ENCODE data around the gene IQGAP1.
A peak's percentile ranks its signal among the peaks of the same experiment; 100 is the strongest.
"Not testable (repeated sequence)": the region's sequence is repeated elsewhere in the genome, so short reads cannot be mapped to it uniquely, and the experiment has no call there.

IQGAP1 gene

GRCh38 chr15:90367576-90367975 lies 20.5 kb upstream of the IQGAP1 start:
- no peak for DNase-seq

- DNase-seq: no peak
Observed at GRCh38 chr15:90375071-90375470, 13.0 kb upstream of the IQGAP1 start.

- no peak for DNase-seq
Observed at GRCh38 chr15:90376789-90377188, 11.3 kb upstream of the IQGAP1 start.

DNA sequence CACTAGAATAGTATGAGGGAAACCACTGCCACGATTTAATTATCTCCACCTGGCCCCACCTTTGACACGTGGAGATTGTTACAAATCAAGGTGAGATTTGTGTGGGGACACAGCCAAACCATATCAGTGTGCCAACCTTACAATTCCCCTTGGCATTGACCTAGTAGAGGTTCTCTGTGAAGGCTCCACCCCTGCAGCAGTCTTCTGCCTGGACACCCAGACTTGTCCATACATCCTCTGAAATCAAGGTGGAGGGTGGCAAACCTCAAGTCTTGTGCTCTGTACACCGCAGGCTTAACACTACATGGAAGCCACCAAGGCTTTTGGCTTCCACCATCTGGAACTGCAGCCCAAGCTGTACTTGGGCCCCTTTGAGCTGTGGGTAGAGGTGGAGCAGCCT lies 8.8 kb upstream of the IQGAP1 start:
- DNase-seq: no peak

- DNase-seq: no peak
Observed at GRCh38 chr15:90381515-90381914, 6.5 kb upstream of the IQGAP1 start.

DNA sequence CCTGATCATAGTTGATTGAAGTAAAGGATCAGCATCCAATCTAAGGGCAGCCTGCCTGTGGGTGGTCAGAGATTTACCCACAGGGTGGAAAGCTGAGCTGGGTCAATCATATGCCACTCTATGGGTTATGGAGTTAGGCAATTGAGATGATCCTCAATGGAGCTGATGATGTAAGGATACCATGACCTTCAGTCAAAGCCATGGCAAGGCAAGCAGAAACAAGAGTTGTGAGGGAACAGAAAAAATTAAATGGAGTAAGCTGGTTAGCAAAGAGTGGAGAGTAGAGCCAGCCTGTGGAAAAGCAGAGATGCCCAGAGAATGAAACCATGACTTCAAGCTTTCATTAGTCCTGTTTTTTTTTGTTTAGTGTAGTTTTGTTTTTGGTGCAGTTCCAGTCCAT lies 5.7 kb upstream of the IQGAP1 start:
- DNase-seq: no peak

- no peak for DNase-seq
Observed at GRCh38 chr15:90386221-90386620, 1.8 kb upstream of the IQGAP1 start.

DNA sequence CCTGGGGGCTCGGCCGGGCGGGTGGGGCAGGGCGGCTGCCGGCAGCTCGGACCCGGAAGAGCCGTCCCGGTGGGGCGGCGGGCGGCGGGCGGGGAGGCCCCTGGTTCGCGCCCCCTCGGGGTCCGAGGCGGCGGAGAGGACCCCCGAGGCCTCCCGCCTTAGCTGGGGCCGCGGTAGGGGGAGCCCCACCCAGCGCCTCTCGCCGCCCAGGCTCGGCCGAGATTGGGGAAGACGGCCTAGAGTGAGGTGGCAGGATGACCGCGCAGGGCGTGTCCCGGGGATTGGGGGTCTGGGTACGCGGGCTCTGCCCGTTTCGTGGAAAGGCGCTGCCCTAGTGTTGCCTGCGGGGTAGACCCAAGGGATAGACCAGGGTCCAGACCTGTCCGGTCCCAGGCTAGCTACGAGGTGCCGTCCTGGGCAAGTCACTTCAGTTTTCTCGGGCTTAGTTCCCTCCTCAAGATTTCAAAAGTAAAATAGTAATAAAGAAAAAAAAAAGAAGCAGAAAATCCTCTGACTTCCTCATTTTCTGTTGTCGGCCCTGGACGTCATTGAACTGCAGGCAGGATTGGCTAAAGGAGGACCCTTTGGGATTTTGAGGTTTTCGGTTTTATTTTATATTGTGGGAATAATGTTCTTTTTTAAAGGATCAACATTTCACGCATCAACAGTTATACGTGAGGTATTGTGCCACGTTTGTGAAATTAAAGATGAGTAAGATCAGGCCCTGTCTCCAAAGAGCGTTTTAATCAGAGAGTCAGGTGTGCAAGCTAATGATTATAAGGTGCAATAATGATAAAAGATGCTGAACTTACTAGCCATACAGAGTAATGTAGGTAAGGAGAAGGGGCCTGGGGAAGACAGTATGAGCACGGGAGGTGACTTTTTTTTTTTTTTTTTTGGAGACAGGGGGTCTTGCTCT lies 679 bp downstream of the IQGAP1 start:
- no peak for DNase-seq

DNA sequence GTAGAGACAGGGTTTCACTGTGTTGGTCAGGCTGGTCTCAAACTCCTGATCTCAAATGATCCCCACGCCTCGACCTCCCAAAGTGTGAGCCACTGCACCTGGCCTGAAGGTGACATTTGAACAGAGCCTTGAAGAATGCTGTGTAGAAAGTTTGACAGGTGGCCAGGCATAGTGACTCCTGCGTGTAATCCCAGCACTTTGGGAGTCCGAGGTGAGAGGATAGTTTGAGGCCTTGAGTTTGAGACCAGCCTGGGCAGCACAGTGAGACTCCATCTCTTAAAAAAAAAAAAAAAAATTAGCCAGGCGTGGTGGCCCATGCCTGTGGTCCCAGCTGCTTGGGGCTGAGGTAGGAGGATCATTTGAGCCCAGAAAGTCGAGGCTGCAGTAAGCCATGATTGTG lies 1.5 kb downstream of the IQGAP1 start:
- no peak for DNase-seq

DNA sequence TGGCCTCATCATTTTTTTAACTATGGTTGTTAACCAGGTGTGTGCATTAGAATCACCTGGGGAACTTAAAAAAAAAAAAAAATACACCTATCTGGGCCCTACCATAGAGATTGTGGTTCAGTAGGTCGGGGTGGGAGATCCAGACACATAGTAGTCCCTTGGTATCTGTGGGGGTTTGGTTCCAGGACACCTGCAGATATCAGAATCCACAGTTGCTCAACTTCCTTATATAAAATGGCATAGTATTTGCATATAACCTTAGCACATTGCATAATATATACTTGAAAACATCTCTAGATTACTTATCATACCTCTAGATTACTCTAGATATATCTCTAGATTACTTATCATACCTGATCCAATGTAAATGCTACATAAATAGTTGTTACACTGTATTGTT lies 5.0 kb downstream of the IQGAP1 start:
- no peak for DNase-seq

GRCh38 chr15:90394074-90394473 lies 6.0 kb downstream of the IQGAP1 start:
- DNase-seq: no peak

DNA sequence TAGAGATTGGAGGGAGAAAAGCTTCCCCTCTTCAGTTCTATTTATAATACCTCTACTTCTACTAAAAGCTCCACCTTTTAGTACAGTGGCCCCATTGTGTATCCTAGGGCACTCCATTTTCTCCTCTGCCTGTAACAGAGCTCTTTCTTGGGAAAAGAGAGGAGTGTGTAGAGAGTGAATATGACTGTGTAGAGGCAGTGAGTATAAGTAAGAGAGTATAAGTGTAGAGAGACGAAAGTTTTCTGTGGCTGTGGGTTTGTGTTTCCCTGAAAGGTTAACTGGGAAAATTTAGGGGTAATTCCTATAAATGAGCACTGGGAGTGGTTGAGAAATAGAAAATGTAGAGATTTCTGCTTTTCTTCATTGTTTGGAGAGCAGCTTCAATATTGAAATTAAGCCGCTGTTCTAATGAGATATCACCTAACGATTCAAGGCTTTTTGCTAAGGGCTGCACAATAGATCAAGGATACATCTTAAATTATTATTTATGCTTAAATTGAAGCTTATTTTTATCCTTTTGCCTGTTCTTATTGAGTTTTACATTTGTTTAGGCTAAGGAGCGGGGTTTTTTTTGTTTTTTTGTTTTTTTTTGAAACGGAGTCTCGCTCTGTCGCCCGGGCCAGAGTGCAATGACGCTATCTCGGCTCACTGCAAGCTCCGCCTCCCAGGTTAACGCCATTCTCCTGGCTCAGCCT lies 6.9 kb downstream of the IQGAP1 start:
- DNase-seq: no peak

GRCh38 chr15:90396321-90396720 lies 8.3 kb downstream of the IQGAP1 start:
- no peak for DNase-seq

GRCh38 chr15:90400005-90400758 lies 12.1 kb downstream of the IQGAP1 start:
- DNase-seq: no peak

DNA sequence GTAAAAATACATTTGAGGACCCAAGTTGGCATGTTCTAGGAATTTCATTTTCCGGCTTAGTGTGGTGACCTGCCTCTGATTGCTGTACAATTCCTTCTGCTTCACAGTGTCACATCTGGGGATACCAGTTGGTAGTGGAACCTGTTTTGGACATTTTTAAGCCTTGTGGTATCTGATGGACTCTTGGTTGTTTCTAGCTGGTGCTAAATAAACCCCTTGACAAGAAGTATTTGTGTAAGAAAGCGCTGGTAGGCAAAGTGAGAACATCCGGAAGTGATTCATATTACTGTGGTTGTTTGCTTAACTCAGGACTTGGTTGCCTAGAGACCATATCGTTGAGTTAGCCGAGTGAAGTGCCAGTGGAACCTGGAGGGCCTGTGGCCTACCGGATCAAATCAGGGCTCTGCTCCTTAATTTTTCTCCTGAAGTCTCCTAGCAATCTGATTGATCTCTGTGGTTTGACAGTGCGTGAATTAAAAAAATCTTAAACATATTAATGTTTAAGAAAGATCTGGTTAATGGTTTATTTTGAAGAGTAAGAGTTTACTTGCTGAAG lies 12.8 kb downstream of the IQGAP1 start:
- peak; percentile 29 for DNase-seq

DNA sequence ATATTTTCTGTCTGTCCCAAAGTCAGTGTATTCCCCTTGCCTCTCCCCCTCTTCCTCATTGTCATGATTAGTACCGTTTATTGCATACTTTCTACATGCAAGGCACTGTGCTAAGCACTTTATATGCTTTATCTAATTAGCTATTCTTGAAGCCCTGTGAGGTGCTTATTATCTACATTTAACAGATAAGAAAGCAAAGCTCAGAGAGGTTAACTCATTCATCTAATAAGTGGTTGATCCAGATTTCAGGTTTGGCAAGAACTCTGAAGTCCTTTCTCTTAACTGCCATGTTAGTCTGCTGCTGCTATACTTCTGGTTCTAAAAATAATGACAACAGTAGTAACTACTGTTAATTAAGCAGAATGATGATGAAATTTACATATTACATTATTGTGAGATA lies 13.5 kb downstream of the IQGAP1 start:
- no peak for DNase-seq

DNA sequence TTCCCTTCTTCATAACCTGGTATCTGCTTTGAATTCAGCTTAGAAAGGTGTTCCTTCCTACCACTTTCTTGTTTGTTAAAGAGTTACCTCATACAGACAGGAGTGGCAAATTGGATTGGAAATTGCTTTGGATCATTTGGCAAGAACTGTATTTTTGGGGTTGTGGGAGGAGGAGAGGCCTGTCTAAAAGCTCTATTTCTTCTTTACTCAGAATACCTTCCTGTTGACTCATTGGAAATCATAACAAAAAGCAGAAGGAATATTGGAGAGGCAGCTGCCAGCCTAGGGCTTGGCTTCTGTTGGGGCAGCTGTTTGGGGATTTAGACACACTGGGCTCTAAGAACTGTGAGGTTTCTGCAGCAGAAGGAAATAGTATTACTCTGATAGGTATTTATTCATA lies 14.2 kb downstream of the IQGAP1 start:
- no peak for DNase-seq

- DNase-seq: no peak
Observed at GRCh38 chr15:90402767-90403166, 14.7 kb downstream of the IQGAP1 start.

GRCh38 chr15:90405055-90405607 lies 17.1 kb downstream of the IQGAP1 start:
- DNase-seq: no peak

DNA sequence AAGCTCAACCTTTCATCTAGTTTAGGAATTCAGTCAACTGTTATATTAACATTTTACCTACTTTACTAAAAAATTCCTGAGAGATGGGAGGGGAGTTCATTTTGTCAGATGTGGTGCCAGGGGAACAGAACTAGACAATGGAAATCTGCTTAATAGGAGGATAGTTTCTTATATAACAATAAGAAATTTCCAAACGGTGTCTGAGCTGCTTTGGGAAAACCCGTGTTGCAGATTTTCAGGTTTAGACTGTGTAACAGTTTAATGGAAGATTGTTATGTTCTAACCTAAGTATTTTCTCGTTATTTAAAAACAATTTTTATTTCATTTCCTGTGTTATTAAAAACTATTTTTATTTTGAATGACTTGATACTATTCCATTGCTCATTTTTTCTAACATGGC lies 19.3 kb downstream of the IQGAP1 start:
- DNase-seq: no peak

DNA sequence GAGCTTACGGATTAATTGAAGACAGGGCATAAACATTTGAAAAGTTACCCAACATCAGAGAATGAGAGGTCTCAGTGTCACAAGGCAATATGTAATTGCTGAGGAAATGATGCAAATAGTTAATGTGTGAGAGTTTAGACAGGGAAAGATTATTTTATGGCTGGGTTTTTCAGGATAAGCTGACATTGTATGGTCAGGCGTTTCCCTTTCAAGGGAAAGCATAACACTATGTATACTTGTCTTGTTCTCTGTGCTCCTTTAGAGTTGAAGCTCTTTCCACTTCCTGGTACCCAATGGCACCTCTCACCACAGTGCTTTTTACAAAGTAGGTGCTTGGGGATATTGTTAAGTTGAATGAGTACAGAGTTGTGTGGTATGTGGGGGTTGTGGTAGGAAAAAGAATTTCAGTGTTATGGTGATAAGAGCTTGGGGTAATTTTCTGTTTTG lies 19.9 kb downstream of the IQGAP1 start:
- DNase-seq: no peak

DNA sequence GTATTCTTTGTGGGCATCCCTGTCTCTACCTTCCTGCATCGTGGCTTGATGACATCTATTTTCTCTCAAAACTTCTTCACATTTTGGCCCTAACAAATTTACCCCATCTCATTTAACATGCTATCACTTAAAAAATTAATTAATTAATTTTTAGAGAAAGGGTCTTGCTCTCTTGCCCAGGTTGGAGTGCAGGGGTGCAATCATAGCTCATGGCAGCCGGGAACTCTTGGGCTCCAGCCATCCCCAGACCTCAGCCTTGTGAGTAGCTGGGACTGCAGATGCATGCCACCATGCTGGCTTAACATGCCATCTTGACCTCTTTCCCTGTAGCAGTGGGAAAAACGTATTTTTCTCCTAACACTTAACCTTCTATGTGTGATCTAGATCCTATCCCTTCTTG lies 20.6 kb downstream of the IQGAP1 start:
- DNase-seq: no peak

GRCh38 chr15:90409587-90409986 lies 21.5 kb downstream of the IQGAP1 start:
- not testable (repeated sequence) for DNase-seq

Data from GOT3 (cell line).